ENCODE results near the gene KCNG4. TPM values are rescaled to one million over a fixed set of nuclear protein-coding genes. Genes with fewer than 3 reads are reported as not detected.

Gene KCNG4
- polyA plus RNA-seq, 3 donors = not detected

DNA sequence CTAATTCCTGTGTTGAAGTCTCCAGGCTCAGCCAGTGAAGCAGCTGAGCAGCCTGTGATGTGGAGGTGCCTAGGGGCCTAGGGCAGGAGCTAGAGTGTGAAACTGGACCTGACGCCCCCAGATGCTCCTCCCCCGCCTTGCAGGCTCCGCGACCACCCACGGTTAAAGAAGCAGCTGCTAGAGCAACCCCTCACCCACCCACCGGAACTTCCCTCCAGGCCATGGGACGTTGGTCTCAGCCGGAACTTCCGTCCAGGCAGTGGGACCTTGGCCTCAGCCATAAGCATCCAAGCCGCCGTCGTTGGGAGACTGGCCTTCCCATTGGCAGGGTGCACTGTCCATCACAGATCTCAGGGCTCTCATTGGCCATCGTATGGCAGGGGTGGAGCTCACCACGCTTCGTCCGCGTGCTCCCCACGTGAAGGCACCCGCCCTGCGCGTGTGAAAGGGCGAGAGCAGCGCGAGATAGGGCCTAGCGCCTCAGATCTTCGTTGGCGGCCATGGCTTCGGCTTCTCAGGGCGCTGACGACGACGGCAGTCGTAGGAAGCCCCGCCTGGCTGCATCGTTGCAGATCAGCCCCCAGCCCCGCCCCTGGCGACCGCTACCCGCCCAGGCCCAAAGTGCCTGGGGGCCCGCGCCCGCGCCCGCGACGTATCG is 49.0 kb downstream of the KCNG4 start, which contains the start of gene ADAD2:
Gene ADAD2 (plus strand): TSS at position 427 of the 658 bp plus-strand sequence. CDS start 74 bp downstream, at position 501.
- H3K27me3 Mint-ChIP-seq (ENCODE audit: low read depth in 3 of 3) = peaks cover 0 to 14% (median 5%) of the 10 kb centered on the region in 3 donors
- no peaks in the 10 kb centered on the region for H3K36me3 Mint-ChIP-seq
- no peaks in the 10 kb centered on the region for H4K20me1 ChIP-seq (ENCODE audit: insufficient read depth, low read length)
- peaks cover 10% of the 10 kb centered on the region for H3K79me2 ChIP-seq (ENCODE audit: insufficient read depth, low read length)
- H3K9ac ChIP-seq (ENCODE audit: insufficient read depth, low read length, poor library complexity, severe bottlenecking) = no peak within 1 kb of the TSS
- intact Hi-C loops (cut with micrococcal nuclease) = loop anchor here in 1 of 2 donors (10.0 kb wide), 1 partner anchor 46 kb away; the partner anchor contains the start of genes DNAAF1 and HSDL1
- TF ChIP-seq, protein P1, sequence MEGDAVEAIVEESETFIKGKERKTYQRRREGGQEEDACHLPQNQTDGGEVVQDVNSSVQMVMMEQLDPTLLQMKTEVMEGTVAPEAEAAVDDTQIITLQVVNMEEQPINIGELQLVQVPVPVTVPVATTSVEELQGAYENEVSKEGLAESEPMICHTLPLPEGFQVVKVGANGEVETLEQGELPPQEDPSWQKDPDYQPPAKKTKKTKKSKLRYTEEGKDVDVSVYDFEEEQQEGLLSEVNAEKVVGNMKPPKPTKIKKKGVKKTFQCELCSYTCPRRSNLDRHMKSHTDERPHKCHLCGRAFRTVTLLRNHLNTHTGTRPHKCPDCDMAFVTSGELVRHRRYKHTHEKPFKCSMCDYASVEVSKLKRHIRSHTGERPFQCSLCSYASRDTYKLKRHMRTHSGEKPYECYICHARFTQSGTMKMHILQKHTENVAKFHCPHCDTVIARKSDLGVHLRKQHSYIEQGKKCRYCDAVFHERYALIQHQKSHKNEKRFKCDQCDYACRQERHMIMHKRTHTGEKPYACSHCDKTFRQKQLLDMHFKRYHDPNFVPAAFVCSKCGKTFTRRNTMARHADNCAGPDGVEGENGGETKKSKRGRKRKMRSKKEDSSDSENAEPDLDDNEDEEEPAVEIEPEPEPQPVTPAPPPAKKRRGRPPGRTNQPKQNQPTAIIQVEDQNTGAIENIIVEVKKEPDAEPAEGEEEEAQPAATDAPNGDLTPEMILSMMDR (IDR thresholded peaks at IDR 0.05) = no peak
- WGBS (ENCODE audit: insufficient coverage) = 94% methylated on average over 46 of the region's 47 CpGs
- H3K4me1 Mint-ChIP-seq = peaks cover 17% of the 10 kb centered on the region
- H3K9me3 ChIP-seq (replicated peaks in 1 of 2; ENCODE audit: control insufficient read depth in 1 of 2, insufficient read depth in 1 of 2, low read length in 2 of 2) = no peaks in the 10 kb centered on the region
- peaks cover 9 to 15% of the 10 kb centered on the region in 2 donors for H3K4me1 ChIP-seq (ENCODE audit: control insufficient read depth in 1 of 2, insufficient read depth in 2 of 2, low read length in 2 of 2)
- no peak within 1 kb of the TSS for H3K4me3 ChIP-seq (replicated peaks in 1 of 3; ENCODE audit: low read depth in 2 of 3, low read length in 3 of 3)
- peak within 1 kb of the TSS in 1 of 7 donors; percentile 19 for H3K27ac Mint-ChIP-seq
- H3K27ac ChIP-seq (ENCODE audit: low read depth in 1 of 2, low read length in 2 of 2) = no peak within 1 kb of the TSS
- H3K27me3 ChIP-seq (ENCODE audit: control insufficient read depth in 2 of 2, insufficient read depth in 2 of 2, low read length in 2 of 2) = no peaks in the 10 kb centered on the region
- no peak within 1 kb of the TSS for H3K4me2 ChIP-seq (replicated peaks; ENCODE audit: extremely low read depth, low read length, poor library complexity, severe bottlenecking)
- no peaks in the 10 kb centered on the region for H3K36me3 ChIP-seq (replicated peaks in 1 of 2; ENCODE audit: control insufficient read depth in 1 of 2, insufficient read depth in 2 of 2, low read length in 2 of 2)
- H2AFZ ChIP-seq (ENCODE audit: insufficient read depth, low read depth, low read length, poor library complexity, severe bottlenecking) = no peak within 1 kb of the TSS
- no peak within 1 kb of the TSS for H3K4me3 Mint-ChIP-seq
- DNase-seq = no peak
- no peaks in the 10 kb centered on the region for H3K9me3 Mint-ChIP-seq

GRCh38 chr16:84186685-84187437 is 53.0 kb downstream of the KCNG4 start, which contains the start of gene TAF1C:
Gene TAF1C, minus strand, starts transcription at chr16:84187057. Its CDS starts 2,069 bp downstream, at chr16:84184988.
- H3K9me3 ChIP-seq (replicated peaks in 1 of 2; ENCODE audit: control insufficient read depth in 1 of 2, insufficient read depth in 1 of 2, low read length in 2 of 2) = no peaks in the 10 kb centered on the region
- no peaks in the 10 kb centered on the region for H3K9me3 Mint-ChIP-seq
- peaks cover 32% of the 10 kb centered on the region for H3K79me2 ChIP-seq (ENCODE audit: insufficient read depth, low read length)
- peak within 1 kb of the TSS; percentile 99 for H2AFZ ChIP-seq (ENCODE audit: insufficient read depth, low read depth, low read length, poor library complexity, severe bottlenecking)
- intact Hi-C loops (cut with micrococcal nuclease) = loop anchor here (2.0 to 5.0 kb wide), 4 partner anchors 100 to 220 kb away; partner anchors contain the start of gene NECAB2 (in 2 of the 2)
- H4K20me1 ChIP-seq (ENCODE audit: insufficient read depth, low read length) = peaks cover 5% of the 10 kb centered on the region
- H3K27ac Mint-ChIP-seq = peak within 1 kb of the TSS; percentile 88 to 96 (median 91)
- H3K27me3 ChIP-seq (ENCODE audit: control insufficient read depth in 2 of 2, insufficient read depth in 2 of 2, low read length in 2 of 2) = no peaks in the 10 kb centered on the region
- peaks cover 13% of the 10 kb centered on the region for H3K4me1 Mint-ChIP-seq
- H3K9ac ChIP-seq (ENCODE audit: insufficient read depth, low read length, poor library complexity, severe bottlenecking) = peak within 1 kb of the TSS; percentile 94
- H3K27ac ChIP-seq (ENCODE audit: low read depth in 1 of 2, low read length in 2 of 2) = peak within 1 kb of the TSS; percentile 55 to 90
- H3K4me3 ChIP-seq (replicated peaks in 1 of 3; ENCODE audit: low read depth in 2 of 3, low read length in 3 of 3) = peak within 1 kb of the TSS; percentile 67 to 97 (median 92)
- DNase-seq = peak; percentile 94 to 95 (median 95)
- H3K4me2 ChIP-seq (replicated peaks; ENCODE audit: extremely low read depth, low read length, poor library complexity, severe bottlenecking) = peak within 1 kb of the TSS; percentile 92
- peaks cover 0 to 1% (median 0%) of the 10 kb centered on the region in 3 donors for H3K27me3 Mint-ChIP-seq (ENCODE audit: low read depth in 3 of 3)
- peaks cover 30 to 34% of the 10 kb centered on the region in 2 donors for H3K36me3 ChIP-seq (replicated peaks in 1 of 2; ENCODE audit: control insufficient read depth in 1 of 2, insufficient read depth in 2 of 2, low read length in 2 of 2)
- WGBS (ENCODE audit: insufficient coverage) = under 1% methylated on average over 46 of the region's 55 CpGs
- TF ChIP-seq, protein P1 (IDR thresholded peaks at IDR 0.05) = peak; percentile 94
- peaks cover 7 to 11% of the 10 kb centered on the region in 2 donors for H3K4me1 ChIP-seq (ENCODE audit: control insufficient read depth in 1 of 2, insufficient read depth in 2 of 2, low read length in 2 of 2)
- peaks cover 35 to 36% of the 10 kb centered on the region in 2 donors for H3K36me3 Mint-ChIP-seq
- H3K4me3 Mint-ChIP-seq = peak within 1 kb of the TSS; percentile 89 to 93
